ENCODE results near the gene TRANK1.

- TF ChIP-seq CTCF (IDR thresholded peaks at IDR 0.05) (no peak), POLR2AphosphoS5 (IDR thresholded peaks at IDR 0.05) (no peak), POLR2A (IDR thresholded peaks at IDR 0.05; ENCODE audit: low read depth) (no peak)
Observed at GRCh38 chr3:36924744-36925521, 19.9 kb downstream of the TRANK1 start.

Data from esophagus muscularis mucosa (tissue), 3 donors.